ENCODE measurements around the gene TGM6.

- TF ChIP-seq ESRRG (CRISPR knock-in tag; IDR thresholded peaks at IDR 0.05), result no peak
- TF ChIP-seq ARNTL (CRISPR knock-in tag; IDR thresholded peaks at IDR 0.05; ENCODE audit: borderline replicate concordance, low read depth), result no peak
- TF ChIP-seq ZFP3 (CRISPR knock-in tag; IDR thresholded peaks at IDR 0.05), result no peak
- no peak for TF ChIP-seq CREB5 (CRISPR knock-in tag; IDR thresholded peaks at IDR 0.05; ENCODE audit: low read depth)
- no peak for TF ChIP-seq PATZ1 (CRISPR knock-in tag; IDR thresholded peaks at IDR 0.05; ENCODE audit: borderline replicate concordance)
- no peak for TF ChIP-seq POU6F1 (CRISPR knock-in tag; IDR thresholded peaks at IDR 0.05; ENCODE audit: borderline replicate concordance, low read depth)
- TF ChIP-seq ISL1 (CRISPR knock-in tag; IDR thresholded peaks at IDR 0.05), result no peak
- no peak for TF ChIP-seq BACH2 (CRISPR knock-in tag; IDR thresholded peaks at IDR 0.05; ENCODE audit: borderline replicate concordance)
- no peak for TF ChIP-seq CSDC2 (CRISPR knock-in tag; IDR thresholded peaks at IDR 0.05)
- no peak for TF ChIP-seq TCF4 (CRISPR knock-in tag; IDR thresholded peaks at IDR 0.05; ENCODE audit: borderline replicate concordance)
Measured at GRCh38 chr20:2385026-2385425, 4.3 kb downstream of the TGM6 start.

All from SK-N-SH treated with all-trans-retinoic acid at 6 μM for 48 hours (cell line).